Amniotic stem cell (primary cell): ENCODE measurements around the gene DHRS12.

Source experiments
- DNase-seq: peaks from one replicate; lab custom pipeline; 2025; lab: John Stamatoyannopoulos, UW

The DHRS12 gene

DNA sequence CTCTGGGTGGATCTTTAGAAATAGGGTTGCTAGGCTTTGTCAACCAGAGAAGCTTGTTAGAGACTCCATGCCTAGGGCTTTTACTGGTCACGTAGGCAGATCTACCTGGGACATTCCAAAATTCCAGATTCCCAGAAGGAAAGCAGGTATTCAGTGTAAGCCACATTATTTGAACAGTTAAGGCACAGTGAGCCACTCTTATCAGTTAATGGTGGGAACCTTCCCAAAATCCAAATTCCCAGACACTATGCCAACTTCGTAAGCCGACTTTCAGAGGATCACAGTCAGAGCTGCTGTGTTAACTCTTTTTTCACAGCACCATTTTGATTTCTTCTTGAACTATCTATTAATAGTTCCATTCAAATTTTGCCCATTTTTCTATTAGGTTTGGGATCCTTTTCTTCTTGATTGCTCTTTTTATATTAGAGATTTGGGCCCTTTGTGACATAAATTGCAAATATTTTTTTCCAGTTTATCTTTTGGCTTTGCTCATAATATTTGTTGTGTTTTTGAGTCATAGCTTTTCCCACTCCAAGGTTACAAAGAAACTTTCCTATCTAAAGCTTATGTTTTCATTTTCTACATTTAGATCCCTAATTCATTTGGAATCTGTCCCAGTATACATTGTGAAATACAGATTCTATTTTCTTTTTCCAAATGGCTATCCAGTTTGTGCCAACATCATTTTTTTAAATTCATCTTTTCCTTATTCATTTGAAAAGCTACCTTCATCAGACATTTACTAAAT is 77.3 kb downstream of the DHRS12 start:
- DNase-seq = peak; percentile 59

GRCh38 chr13:51724721-51725120 is 79.2 kb downstream of the DHRS12 start:
- DNase-seq = no peak

DNA sequence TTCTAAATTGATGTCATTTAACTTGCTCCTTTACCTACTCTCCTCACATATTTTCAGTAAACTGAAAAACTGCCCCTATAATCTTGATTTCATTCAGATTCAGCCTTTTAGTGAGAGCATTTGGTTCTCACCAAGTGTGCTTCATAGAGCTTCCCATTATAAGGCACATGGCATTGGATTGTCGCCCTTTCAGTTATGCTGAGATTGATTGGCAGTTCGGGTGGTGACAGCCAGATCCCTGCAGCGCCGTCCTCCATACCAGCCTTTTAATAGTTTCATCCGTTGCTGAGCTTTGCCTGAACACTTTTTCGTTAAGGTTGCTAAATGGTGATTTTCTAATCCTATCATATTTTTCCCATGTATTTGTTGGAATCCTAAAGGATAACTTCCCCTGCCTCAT is 80.4 kb downstream of the DHRS12 start:
- DNase-seq = no peak

- no peak for DNase-seq
Measured at GRCh38 chr13:51721496-51721895, 82.5 kb downstream of the DHRS12 start.

DNA sequence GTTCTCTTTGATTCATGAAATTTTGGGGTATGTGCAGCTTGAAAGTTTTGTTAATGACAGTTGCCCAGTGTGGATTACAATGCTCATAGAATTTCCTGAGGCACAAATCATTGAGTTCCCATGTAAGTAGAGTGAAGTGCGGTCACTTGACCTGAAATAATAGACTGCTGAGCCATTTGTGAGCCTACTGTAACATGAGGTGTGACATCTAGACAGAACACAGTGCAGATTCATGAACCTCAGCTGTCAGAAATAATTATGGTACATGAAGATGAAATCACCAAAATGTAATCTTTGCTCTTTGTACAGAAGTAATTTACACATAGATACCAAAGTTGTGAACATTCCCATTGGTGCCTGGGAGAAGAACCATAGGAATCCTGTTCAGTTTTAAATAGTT is 84.6 kb downstream of the DHRS12 start:
- no peak for DNase-seq
